Heart left ventricle (tissue), 13 donors: ENCODE data around the gene ABL2.
"Not testable (repeated sequence)": the region's sequence is repeated elsewhere in the genome, so short reads cannot be mapped to it uniquely, and the experiment has no call there.

ENCODE experiments used
- POLR2A ChIP-seq, 2 donors: fragments of 450-650 bp; IDR thresholded peaks; one replicate each; pipeline ENCODE4 v1.6.1; 2017; ENCODE audit warnings: antibody characterized with exemption in 2 of 2, mild to moderate bottlenecking in 2 of 2, moderate library complexity in 2 of 2
- TF ChIP-seq, protein P1 (sequence below), 12 donors: fragments of 200-600 bp; sonication (generic) in 4 of 12; IDR thresholded peaks; one replicate each; pipeline versions ENCODE4 v1.5.0 to v1.8.0; 2018 to 2022; ENCODE audit warnings: antibody characterized with exemption in 12 of 12, mild to moderate bottlenecking in 5 of 12
- donor health status: ischemic (EF 13 %, LVEDD 7.1; RV severe dilation, severe dysfunction).
- donor health status: DM: no; HTN: yes; CAD: no.
- donor health status: DM: no; HTN: no; CAD: no.
- donor health status: ischemic (EF 25% LVEDD 6.9; RV normal size, moderate dysfunction).
- donor health status: ischemic (EF 25% LVEDD 5.7; RV mildly dilated, moderate dysfunction).
- donor health status: ischemic (EF 35%, LVEDD 5.7; RV mildly dilated, moderate dysfunction).
- donor health status: nonischemic (EF 11% LVEDD 7.7; RV severe dilation, severe dysfunction).
- donor health status: DM: yes; HTN: yes; CAD: no.
- donor health status: PGD.
- donor health status: ischemic (EF 29% LVEDD 5.4; RV normal size, mild dysfunction).
- donor health status: nonischemic (EF 23%, LVEDD 6.1; RV moderate dilation, normal function).

DNA sequence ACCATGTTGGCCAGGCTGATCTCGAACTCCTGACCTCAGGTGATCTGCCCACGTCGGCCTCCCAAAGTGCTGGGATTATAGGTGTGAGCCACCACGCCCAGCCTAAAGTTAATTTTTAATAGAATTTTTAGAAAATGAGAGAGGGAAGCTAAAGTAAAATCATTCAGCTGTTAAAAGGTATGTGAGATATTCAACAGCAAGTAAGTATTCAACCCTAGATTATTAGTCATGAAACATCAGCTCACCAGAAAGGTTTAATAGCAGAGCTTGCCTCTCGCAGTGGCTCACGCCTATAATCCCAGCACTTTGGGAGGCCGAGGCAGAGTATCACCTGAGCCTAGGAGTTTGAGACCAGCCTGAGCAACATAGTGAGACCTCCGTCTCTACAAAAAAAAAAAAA, 5.0 kb downstream of the ABL2 start:
- TF ChIP-seq, protein P1, sequence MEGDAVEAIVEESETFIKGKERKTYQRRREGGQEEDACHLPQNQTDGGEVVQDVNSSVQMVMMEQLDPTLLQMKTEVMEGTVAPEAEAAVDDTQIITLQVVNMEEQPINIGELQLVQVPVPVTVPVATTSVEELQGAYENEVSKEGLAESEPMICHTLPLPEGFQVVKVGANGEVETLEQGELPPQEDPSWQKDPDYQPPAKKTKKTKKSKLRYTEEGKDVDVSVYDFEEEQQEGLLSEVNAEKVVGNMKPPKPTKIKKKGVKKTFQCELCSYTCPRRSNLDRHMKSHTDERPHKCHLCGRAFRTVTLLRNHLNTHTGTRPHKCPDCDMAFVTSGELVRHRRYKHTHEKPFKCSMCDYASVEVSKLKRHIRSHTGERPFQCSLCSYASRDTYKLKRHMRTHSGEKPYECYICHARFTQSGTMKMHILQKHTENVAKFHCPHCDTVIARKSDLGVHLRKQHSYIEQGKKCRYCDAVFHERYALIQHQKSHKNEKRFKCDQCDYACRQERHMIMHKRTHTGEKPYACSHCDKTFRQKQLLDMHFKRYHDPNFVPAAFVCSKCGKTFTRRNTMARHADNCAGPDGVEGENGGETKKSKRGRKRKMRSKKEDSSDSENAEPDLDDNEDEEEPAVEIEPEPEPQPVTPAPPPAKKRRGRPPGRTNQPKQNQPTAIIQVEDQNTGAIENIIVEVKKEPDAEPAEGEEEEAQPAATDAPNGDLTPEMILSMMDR (IDR thresholded peaks at IDR 0.05) = not testable (repeated sequence)
- TF ChIP-seq POLR2A (IDR thresholded peaks at IDR 0.05) = not testable (repeated sequence)
